PFSK-1 (cell line): ENCODE measurements around the gene VPS25.

ENCODE experiments used
- FOXP2 ChIP-seq: optimal IDR thresholded peaks from 2 replicates; pipeline ENCODE3; 2011; ENCODE audit warnings: borderline replicate concordance, control low read depth, inconsistent platforms; ENCODE audit not compliant: insufficient read depth; ENCODE audit errors: extremely low read length, extremely low read depth
- POLR2AphosphoS5 ChIP-seq: IDR thresholded peaks from 2 replicates; pipeline ENCODE4 v1.6.1; 2012; ENCODE audit warnings: low read depth, mild to moderate bottlenecking, control low read depth, low read length, moderate library complexity
- SIN3A ChIP-seq: IDR thresholded peaks from 2 replicates; pipeline ENCODE4 v1.6.1; 2012; ENCODE audit warnings: mild to moderate bottlenecking, low read length, moderate library complexity, borderline replicate concordance; ENCODE audit not compliant: insufficient read depth
- TAF1 ChIP-seq: IDR thresholded peaks from 2 replicates; pipeline ENCODE4 v1.6.1; 2012; ENCODE audit warnings: low read length, control low read depth, borderline replicate concordance; ENCODE audit not compliant: insufficient read depth
- TF ChIP-seq, protein P1 (sequence below), 2 experiments: IDR thresholded peaks; 2 replicates each; pipeline versions ENCODE4 v1.6.1 to v1.8.0; 2011 to 2012; ENCODE audit warnings: low read depth in 2 of 2, low read length in 2 of 2, control low read depth in 1 of 2, inconsistent platforms in 1 of 2, mild to moderate bottlenecking in 1 of 2, moderate library complexity in 1 of 2; ENCODE audit not compliant: insufficient read depth in 1 of 2

Gene VPS25

DNA sequence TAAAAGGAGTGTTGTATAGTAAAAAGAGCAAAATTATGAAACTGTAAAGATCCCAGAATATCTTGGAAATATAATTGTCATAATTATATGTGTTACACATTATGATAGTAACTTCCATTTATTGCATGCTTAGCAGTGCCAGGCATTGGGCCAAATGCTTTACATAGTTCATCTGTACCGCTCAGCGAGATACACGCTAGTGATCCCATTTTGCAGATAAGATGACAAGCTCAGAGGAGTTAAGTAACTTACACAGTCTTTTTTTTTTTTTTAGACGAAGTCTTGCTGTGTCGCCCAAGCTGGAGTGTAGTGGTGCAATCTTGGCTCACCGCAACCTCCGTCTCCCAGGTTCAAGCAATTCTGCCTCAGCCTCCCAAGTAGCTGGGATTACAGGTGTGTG lies 21.6 kb upstream of the VPS25 start:
- TF ChIP-seq POLR2AphosphoS5, result no peak
- TF ChIP-seq SIN3A, result no peak
- no peak for TF ChIP-seq TAF1
- TF ChIP-seq, protein P1, sequence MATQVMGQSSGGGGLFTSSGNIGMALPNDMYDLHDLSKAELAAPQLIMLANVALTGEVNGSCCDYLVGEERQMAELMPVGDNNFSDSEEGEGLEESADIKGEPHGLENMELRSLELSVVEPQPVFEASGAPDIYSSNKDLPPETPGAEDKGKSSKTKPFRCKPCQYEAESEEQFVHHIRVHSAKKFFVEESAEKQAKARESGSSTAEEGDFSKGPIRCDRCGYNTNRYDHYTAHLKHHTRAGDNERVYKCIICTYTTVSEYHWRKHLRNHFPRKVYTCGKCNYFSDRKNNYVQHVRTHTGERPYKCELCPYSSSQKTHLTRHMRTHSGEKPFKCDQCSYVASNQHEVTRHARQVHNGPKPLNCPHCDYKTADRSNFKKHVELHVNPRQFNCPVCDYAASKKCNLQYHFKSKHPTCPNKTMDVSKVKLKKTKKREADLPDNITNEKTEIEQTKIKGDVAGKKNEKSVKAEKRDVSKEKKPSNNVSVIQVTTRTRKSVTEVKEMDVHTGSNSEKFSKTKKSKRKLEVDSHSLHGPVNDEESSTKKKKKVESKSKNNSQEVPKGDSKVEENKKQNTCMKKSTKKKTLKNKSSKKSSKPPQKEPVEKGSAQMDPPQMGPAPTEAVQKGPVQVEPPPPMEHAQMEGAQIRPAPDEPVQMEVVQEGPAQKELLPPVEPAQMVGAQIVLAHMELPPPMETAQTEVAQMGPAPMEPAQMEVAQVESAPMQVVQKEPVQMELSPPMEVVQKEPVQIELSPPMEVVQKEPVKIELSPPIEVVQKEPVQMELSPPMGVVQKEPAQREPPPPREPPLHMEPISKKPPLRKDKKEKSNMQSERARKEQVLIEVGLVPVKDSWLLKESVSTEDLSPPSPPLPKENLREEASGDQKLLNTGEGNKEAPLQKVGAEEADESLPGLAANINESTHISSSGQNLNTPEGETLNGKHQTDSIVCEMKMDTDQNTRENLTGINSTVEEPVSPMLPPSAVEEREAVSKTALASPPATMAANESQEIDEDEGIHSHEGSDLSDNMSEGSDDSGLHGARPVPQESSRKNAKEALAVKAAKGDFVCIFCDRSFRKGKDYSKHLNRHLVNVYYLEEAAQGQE (IDR thresholded peaks at IDR 0.05; ENCODE audit: insufficient read depth in 1 of 2, low read depth in 2 of 2, low read length in 2 of 2), result no peak
- TF ChIP-seq FOXP2, result no peak

DNA sequence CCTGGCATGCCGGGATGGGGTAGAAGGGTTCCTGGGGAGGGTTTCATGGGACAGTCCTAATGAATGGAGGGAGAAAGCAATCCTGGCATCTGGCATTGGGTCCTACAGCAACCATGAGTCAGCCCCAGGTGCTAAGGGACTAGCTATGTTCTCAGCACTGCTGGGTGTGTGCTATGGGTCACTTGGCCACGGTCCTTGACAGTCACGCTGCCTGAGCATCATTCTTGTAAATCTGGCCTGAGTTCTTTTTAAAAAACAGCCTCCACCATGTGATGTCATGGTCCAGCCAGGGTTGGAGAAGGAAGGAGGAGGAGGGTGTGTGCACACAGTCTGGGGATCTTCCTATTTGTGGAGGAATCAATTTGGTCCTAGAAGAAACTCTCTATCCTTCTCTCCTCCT lies 18.5 kb upstream of the VPS25 start:
- TF ChIP-seq TAF1, result no peak
- no peak for TF ChIP-seq FOXP2
- no peak for TF ChIP-seq SIN3A
- TF ChIP-seq POLR2AphosphoS5, result no peak
- TF ChIP-seq, protein P1 (IDR thresholded peaks at IDR 0.05; ENCODE audit: insufficient read depth in 1 of 2, low read depth in 2 of 2, low read length in 2 of 2), result no peak

DNA sequence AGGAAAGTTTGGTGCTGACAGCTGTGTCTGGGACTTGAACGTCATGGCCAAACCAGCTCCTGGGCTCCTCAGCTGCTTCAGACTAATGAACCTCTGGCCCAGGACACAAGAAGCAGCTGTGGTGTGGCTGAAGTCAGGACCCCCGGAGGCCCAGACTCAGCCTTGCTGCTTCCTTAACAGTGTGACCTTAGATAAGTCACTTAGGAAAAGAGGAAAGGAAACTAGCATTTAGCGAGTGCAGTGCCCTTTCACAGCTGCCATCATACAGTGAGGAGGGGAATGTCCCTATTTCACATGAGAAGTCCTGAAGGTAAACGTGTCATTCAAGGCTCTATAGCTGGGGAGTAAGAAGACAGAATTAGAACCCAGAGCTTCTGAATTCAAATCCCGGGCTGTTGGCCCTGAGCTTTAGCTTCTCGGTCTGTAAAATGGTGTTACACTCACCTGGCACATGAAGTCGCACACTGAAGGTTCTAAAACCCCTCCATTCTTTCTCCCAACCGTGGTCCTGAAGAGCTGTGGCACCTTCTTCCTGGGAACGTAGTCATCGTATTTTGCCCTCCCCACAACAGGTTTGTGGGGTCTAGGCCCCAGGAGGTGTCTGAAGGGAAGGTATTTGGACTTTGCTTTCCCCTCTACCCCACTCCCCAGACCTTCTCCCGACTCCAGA lies 13.1 kb upstream of the VPS25 start:
- TF ChIP-seq, protein P1 (IDR thresholded peaks at IDR 0.05; ENCODE audit: insufficient read depth in 1 of 2, low read depth in 2 of 2, low read length in 2 of 2), result no peak
- TF ChIP-seq FOXP2, result no peak
- no peak for TF ChIP-seq SIN3A
- no peak for TF ChIP-seq POLR2AphosphoS5
- TF ChIP-seq TAF1, result no peak

DNA sequence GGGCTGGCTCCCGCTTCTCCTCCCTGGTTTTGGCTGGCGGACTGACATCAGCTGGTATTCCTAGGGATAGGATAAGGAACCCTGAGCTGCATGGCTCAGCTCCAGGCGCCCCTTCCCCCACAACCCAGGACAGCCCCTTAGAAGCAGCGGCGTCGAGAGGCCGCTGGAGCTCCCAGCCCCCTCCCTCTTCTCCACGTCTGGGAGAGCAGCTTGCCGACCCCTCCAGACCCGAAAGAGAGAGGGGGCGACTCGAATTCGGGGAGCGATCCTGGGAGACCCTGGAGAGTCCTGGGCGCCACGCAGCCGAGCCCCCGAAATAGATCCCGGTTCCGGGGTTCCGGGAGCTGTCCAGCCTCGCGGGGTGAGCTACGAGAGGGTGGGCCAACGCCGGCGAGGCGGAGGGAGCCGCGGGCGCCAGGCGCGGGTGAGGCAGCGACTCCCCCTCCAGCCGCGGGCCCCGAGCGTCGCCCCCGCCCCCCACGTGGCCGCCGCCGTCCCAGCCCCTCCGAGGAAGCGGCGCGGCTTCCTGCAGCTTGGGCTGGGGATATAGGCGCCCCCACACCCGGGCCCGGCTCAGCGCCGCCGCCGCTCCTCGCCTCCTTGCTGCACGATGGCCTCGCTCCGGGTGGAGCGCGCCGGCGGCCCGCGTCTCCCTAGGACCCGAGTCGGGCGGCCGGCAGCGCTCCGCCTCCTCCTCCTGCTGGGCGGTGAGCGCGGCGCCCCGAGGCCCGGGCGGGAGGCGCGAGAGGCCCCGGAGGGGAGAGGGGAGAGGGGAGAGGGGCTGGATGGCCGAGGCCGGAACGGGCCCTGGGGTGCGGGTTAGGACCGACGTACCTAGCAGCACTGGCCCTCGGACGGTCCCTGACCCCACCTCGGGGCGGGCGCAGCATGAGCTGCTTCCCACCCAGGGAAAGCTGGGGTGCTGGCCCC lies 12.3 kb upstream of the VPS25 start, which contains the start of gene RAMP2:
Gene RAMP2 (plus strand): TSS at position 576 of the 930 bp plus-strand sequence. CDS start 35 bp downstream, at position 611.
- TF ChIP-seq, protein P1 (IDR thresholded peaks at IDR 0.05; ENCODE audit: insufficient read depth in 1 of 2, low read depth in 2 of 2, low read length in 2 of 2), result no peak
- TF ChIP-seq FOXP2 (no peak), TAF1 (no peak), SIN3A (no peak), POLR2AphosphoS5 (no peak)
